BLaER1 treated with 17β-estradiol and CSF1 and Interleukin-3, amounts not matched to agents 10 nM and 100 nM (cell line): ENCODE results near the gene DBNDD1.

Experiments used
- H3K27ac ChIP-seq, 11 experiments: shearing (Covaris generic); formaldehyde crosslinking; 2 replicates each; pipeline ENCODE4 v1.8.1; 2022
- H3K27me3 ChIP-seq, 11 experiments: shearing (Covaris generic); formaldehyde crosslinking; 2 replicates each; pipeline ENCODE4 v1.8.1; 2022
- H3K36me3 ChIP-seq, 11 experiments: shearing (Covaris generic); formaldehyde crosslinking; 2 replicates each; pipeline ENCODE4 v1.8.1; 2022
- H3K4me1 ChIP-seq, 10 experiments: shearing (Covaris generic); formaldehyde crosslinking; 2 replicates each; pipeline ENCODE4 v1.8.1; 2022
- H3K4me2 ChIP-seq, 11 experiments: shearing (Covaris generic); formaldehyde crosslinking; 2 replicates each; pipeline ENCODE4 v1.8.1; 2022
- H3K4me3 ChIP-seq, 10 experiments: shearing (Covaris generic); formaldehyde crosslinking; 2 replicates each; pipeline ENCODE4 v1.8.1; 2022
- H3K9ac ChIP-seq, 11 experiments: shearing (Covaris generic); formaldehyde crosslinking; 2 replicates each; pipeline ENCODE4 v1.8.1; 2022
- H3K9me3 ChIP-seq, 11 experiments: shearing (Covaris generic); formaldehyde crosslinking; replicated peaks in 1 of 11; 2 replicates each; pipeline ENCODE4 v1.8.1; 2022
- H4K20me1 ChIP-seq, 11 experiments: shearing (Covaris generic); formaldehyde crosslinking; 2 replicates each; pipeline ENCODE4 v1.8.1; 2022
- Cebpa-rat ChIP-seq, 11 experiments: shearing (Covaris generic); IDR thresholded peaks; 2 replicates each; pipeline ENCODE4 v1.8.1; 2022

The DBNDD1 gene

GRCh38 chr16:89994389-89994720 is 24.9 kb downstream of the DBNDD1 start:
- no peaks in the 10 kb centered on the region for H3K4me1 ChIP-seq
- peaks cover 58 to 97% (median 84%) of the 10 kb centered on the region in 11 experiments for H3K36me3 ChIP-seq
- H3K4me2 ChIP-seq, result no peak overlapping the region
- TF ChIP-seq Cebpa-rat (IDR thresholded peaks at IDR 0.05), result no peak
- no peaks in the 10 kb centered on the region for H3K27me3 ChIP-seq
- peaks cover 6 to 51% (median 25%) of the 10 kb centered on the region in 11 experiments; a peak in 21 of 22 replicates for H3K9me3 ChIP-seq
- peak overlapping the region in 10 of 11 experiments; percentile 63 to 94 (median 80); a peak in 21 of 22 replicates for H3K27ac ChIP-seq
- peak overlapping the region in 2 of 10 experiments; percentile 35 to 38; a peak in 2 of 20 replicates for H3K4me3 ChIP-seq
- peaks cover 0 to 45% (median 17%) of the 10 kb centered on the region in 11 experiments; a peak in 14 of 22 replicates for H4K20me1 ChIP-seq
- H3K9ac ChIP-seq, result peak overlapping the region in 7 of 11 experiments; percentile 7 to 82 (median 48); a peak in 9 of 22 replicates

DNA sequence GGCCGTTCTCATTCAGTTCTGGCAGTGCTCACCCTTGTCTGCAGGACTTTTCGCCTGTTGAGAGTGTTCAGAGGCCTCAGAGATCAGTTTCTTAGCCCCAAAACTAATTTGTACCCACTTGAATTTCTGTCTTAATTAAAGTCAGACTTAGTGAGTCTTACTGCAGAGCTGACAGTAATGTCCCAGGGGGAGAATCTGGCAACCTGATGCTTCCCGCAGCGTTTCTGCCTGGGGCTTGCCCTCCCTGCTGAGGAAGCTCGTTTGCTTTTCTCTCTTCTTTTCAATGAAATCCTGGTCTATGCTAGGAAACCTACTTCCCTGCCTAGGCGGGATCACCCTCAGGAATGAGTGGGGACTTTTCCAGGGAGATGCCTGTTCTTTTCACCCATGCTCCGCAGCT is 25.3 kb downstream of the DBNDD1 start:
- H3K36me3 ChIP-seq, result peaks cover 58 to 97% (median 85%) of the 10 kb centered on the region in 11 experiments
- H3K9ac ChIP-seq, result peak overlapping the region in 2 of 11 experiments; percentile 78 to 82; a peak in 5 of 22 replicates
- H3K9me3 ChIP-seq, result peaks cover 6 to 51% (median 25%) of the 10 kb centered on the region in 11 experiments; a peak in 21 of 22 replicates

GRCh38 chr16:89993377-89993776 is 25.9 kb downstream of the DBNDD1 start:
- H3K9me3 ChIP-seq, result peaks cover 6 to 51% (median 25%) of the 10 kb centered on the region in 11 experiments; a peak in 21 of 22 replicates
- H3K4me2 ChIP-seq, result no peak overlapping the region
- peak overlapping the region in 3 of 11 experiments; percentile 85 to 94 (median 92); a peak in 3 of 22 replicates for H3K27ac ChIP-seq
- H3K9ac ChIP-seq, result 0 out of 22 replicates have a peak overlapping the region, but pooled peaks of 1 of the 11 experiments have one; percentile 14
- peaks cover 62 to 97% (median 90%) of the 10 kb centered on the region in 11 experiments for H3K36me3 ChIP-seq
- H3K4me1 ChIP-seq, result no peaks in the 10 kb centered on the region
- H3K4me3 ChIP-seq, result peak overlapping the region in 1 of 10 experiments; percentile 38; a peak in 2 of 20 replicates
- H3K27me3 ChIP-seq, result no peaks in the 10 kb centered on the region
- H4K20me1 ChIP-seq, result peaks cover 0 to 42% (median 19%) of the 10 kb centered on the region in 11 experiments; a peak in 11 of 22 replicates
- no peak for TF ChIP-seq Cebpa-rat (IDR thresholded peaks at IDR 0.05)

More for the DNA sequence above, 25.3 kb downstream of the DBNDD1 start:
- H3K4me1 ChIP-seq, result no peaks in the 10 kb centered on the region
- H3K27ac ChIP-seq, result peak overlapping the region in 9 of 11 experiments; percentile 63 to 94 (median 81); a peak in 18 of 22 replicates
- peak overlapping the region in 2 of 10 experiments; percentile 35 to 38; a peak in 2 of 20 replicates for H3K4me3 ChIP-seq
- H3K4me2 ChIP-seq, result no peak overlapping the region
- no peak for TF ChIP-seq Cebpa-rat (IDR thresholded peaks at IDR 0.05)
- H3K27me3 ChIP-seq, result no peaks in the 10 kb centered on the region
- peaks cover 0 to 42% (median 17%) of the 10 kb centered on the region in 11 experiments; a peak in 14 of 22 replicates for H4K20me1 ChIP-seq

DNA sequence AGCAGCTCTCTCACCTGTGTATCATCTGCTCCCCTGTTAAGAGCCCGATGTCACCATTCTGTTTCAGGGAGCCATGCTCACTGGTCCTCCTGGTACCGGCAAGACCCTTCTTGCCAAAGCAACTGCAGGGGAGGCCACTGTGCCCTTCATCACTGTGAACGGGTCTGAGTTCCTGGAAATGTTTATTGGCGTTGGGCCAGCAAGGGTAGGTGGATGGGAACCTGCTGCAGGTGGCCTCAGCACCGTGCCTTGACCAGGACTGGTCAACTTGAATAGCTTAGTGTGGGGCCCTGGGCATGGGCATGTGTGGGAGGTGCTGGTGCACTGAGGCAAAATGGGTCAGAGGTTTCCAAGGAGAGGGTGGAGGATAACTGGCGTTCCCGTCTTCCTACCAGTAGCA is 28.5 kb downstream of the DBNDD1 start:
- Histone ChIP-seq H3K4me3 (no peak overlapping the region), H3K4me1 (peaks cover 7 to 15% (median 13%) of the 10 kb centered on the region in 10 experiments; a peak in 18 of 20 replicates), H3K9me3 (peaks cover 6 to 35% (median 19%) of the 10 kb centered on the region in 11 experiments; a peak in 21 of 22 replicates), H3K27me3 (no peaks in the 10 kb centered on the region), H3K36me3 (peaks cover 76 to 97% (median 88%) of the 10 kb centered on the region in 11 experiments), H4K20me1 (peaks cover 0 to 32% (median 12%) of the 10 kb centered on the region in 11 experiments; a peak in 10 of 22 replicates), H3K4me2 (no peak overlapping the region), H3K9ac (no peak overlapping the region), H3K27ac (no peak overlapping the region)
- no peak for TF ChIP-seq Cebpa-rat (IDR thresholded peaks at IDR 0.05)

DNA sequence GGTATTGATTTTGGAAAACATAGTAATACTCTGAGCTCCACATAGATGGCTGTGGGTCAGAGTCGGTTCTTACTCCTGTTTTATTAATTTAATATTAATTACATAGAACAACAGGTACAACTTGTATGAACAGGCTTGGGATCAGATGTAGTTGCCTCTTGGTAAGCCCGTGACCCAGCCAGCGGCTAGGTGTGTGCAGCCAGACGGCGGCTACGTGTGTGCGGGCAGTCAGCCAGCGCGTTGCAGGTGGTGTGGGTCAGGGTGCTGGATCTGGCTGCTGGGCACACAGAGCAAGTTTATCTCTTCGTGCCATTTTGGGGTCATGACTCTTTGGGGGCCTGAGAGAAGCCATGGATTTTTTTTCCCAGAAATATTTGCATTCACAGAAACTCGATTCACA is 30.3 kb downstream of the DBNDD1 start:
- H3K27me3 ChIP-seq, result no peaks in the 10 kb centered on the region
- TF ChIP-seq Cebpa-rat (IDR thresholded peaks at IDR 0.05), result no peak
- H3K9me3 ChIP-seq, result peaks cover 0 to 16% (median under 1%) of the 10 kb centered on the region in 11 experiments; a peak in 10 of 22 replicates
- H3K9ac ChIP-seq, result no peak overlapping the region
- H3K4me1 ChIP-seq, result peaks cover 7 to 15% (median 13%) of the 10 kb centered on the region in 10 experiments; a peak in 18 of 20 replicates
- H4K20me1 ChIP-seq, result peaks cover 0 to 35% (median 15%) of the 10 kb centered on the region in 11 experiments; a peak in 10 of 22 replicates
- H3K27ac ChIP-seq, result no peak overlapping the region
- no peak overlapping the region for H3K4me3 ChIP-seq
- H3K4me2 ChIP-seq, result no peak overlapping the region
- peaks cover 81 to 95% (median 89%) of the 10 kb centered on the region in 11 experiments for H3K36me3 ChIP-seq

DNA sequence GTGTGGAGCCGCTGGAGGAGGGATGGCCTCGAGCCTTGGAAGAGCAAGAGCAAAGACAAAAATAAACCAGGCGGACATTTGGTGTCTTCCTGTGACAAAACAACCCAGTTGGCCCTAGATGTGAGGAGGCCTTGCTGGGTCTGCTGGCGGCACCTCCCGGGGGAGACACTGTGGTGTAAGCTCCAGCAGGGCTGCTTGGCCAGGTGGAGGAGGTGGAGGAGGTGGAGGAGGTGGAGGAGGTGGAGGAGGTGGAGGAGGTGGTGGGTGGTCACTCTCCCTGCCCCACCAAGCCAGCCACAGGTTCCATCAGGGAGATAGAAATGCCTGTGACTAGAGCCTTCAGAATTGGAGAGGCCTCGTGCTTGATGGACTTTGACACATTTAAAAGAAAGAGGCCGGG is 32.1 kb downstream of the DBNDD1 start:
- peak overlapping the region in 10 of 11 experiments; percentile 8 to 64 (median 46); a peak in 15 of 22 replicates for H3K4me2 ChIP-seq
- H3K4me3 ChIP-seq, result no peak overlapping the region
- no peaks in the 10 kb centered on the region for H3K9me3 ChIP-seq
- H3K36me3 ChIP-seq, result peaks cover 81 to 95% (median 90%) of the 10 kb centered on the region in 11 experiments
- no peak for TF ChIP-seq Cebpa-rat (IDR thresholded peaks at IDR 0.05)
- H3K27me3 ChIP-seq, result no peaks in the 10 kb centered on the region
- H4K20me1 ChIP-seq, result peaks cover 0 to 44% (median 19%) of the 10 kb centered on the region in 11 experiments; a peak in 12 of 22 replicates
- H3K4me1 ChIP-seq, result peaks cover 7 to 15% (median 13%) of the 10 kb centered on the region in 10 experiments; a peak in 18 of 20 replicates
- peak overlapping the region in 9 of 11 experiments; percentile 0 to 56 (median 35); a peak in 6 of 22 replicates for H3K9ac ChIP-seq
- H3K27ac ChIP-seq, result peak overlapping the region in 5 of 11 experiments; percentile 14 to 48 (median 40); a peak in 6 of 22 replicates

GRCh38 chr16:89986600-89986999 is 32.7 kb downstream of the DBNDD1 start:
- no peak overlapping the region for H3K4me3 ChIP-seq
- peak overlapping the region in 5 of 11 experiments; percentile 14 to 48 (median 40); a peak in 6 of 22 replicates for H3K27ac ChIP-seq
- H3K27me3 ChIP-seq, result no peaks in the 10 kb centered on the region
- H3K4me2 ChIP-seq, result peak overlapping the region in 10 of 11 experiments; percentile 21 to 64 (median 46); a peak in 19 of 22 replicates
- peak overlapping the region in 9 of 11 experiments; percentile 0 to 56 (median 35); a peak in 7 of 22 replicates for H3K9ac ChIP-seq
- H3K36me3 ChIP-seq, result peaks cover 81 to 95% (median 90%) of the 10 kb centered on the region in 11 experiments
- H3K4me1 ChIP-seq, result peaks cover 7 to 15% (median 13%) of the 10 kb centered on the region in 10 experiments; a peak in 18 of 20 replicates
- H4K20me1 ChIP-seq, result peaks cover 0 to 44% (median 20%) of the 10 kb centered on the region in 11 experiments; a peak in 11 of 22 replicates
- no peak for TF ChIP-seq Cebpa-rat (IDR thresholded peaks at IDR 0.05)
- H3K9me3 ChIP-seq, result no peaks in the 10 kb centered on the region

DNA sequence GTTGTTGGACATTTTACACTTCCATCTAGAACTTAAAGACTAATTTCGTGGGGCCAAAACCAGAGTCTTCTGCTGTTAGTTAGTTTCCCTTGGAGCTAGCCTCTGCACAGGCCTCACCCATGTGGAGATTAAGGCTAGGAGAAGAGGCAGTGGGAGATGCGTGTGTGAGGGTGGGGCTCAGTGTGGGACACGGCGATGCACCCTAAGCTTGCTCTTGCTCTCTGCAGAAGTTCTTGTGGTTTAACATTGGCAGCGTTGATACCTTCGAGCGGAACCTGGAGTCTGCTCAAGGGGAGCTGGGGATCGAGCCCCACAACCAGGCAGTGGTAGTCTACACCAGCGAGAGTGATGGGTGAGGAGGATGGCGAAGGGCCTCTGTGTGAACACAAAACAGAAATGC is 34.0 kb downstream of the DBNDD1 start:
- Histone ChIP-seq H3K9ac (peak overlapping the region in 1 of 11 experiments; percentile 18; a peak in 1 of 22 replicates), H3K36me3 (peaks cover 81 to 95% (median 90%) of the 10 kb centered on the region in 11 experiments), H3K4me2 (no peak overlapping the region), H4K20me1 (peaks cover 0 to 46% (median 17%) of the 10 kb centered on the region in 11 experiments; a peak in 13 of 22 replicates), H3K4me1 (peaks cover 7 to 15% (median 13%) of the 10 kb centered on the region in 10 experiments; a peak in 18 of 20 replicates), H3K27ac (no peak overlapping the region), H3K27me3 (no peaks in the 10 kb centered on the region), H3K9me3 (no peaks in the 10 kb centered on the region), H3K4me3 (no peak overlapping the region)
- no peak for TF ChIP-seq Cebpa-rat (IDR thresholded peaks at IDR 0.05)

DNA sequence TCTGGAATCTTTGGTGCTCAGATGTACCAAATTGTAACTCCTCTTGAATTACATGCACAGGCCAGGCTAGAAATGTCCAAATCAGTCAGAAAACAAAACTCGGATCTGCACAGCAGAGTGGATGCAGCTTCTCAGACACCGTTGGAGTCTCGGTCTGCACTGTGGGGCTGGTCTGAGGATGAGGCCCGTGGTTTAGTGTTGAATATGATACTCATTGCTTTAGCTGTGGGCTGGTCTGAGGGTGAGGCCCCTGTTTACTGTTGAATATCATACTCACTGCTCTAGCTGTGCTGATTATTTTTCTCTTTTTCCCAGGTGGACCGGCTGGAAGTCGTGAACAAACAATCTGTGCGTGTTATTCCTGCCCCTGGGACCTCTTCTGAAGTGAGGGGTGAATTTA is 35.0 kb downstream of the DBNDD1 start:
- TF ChIP-seq Cebpa-rat (IDR thresholded peaks at IDR 0.05), result no peak
- Histone ChIP-seq H3K9ac (peak overlapping the region in 2 of 11 experiments; percentile 12 to 13; a peak in 1 of 22 replicates), H3K4me3 (no peak overlapping the region), H3K27me3 (no peaks in the 10 kb centered on the region), H3K4me2 (no peak overlapping the region), H3K4me1 (peaks cover 7 to 15% (median 13%) of the 10 kb centered on the region in 10 experiments; a peak in 18 of 20 replicates), H3K9me3 (no peaks in the 10 kb centered on the region), H3K36me3 (peaks cover 87 to 98% (median 95%) of the 10 kb centered on the region in 11 experiments), H3K27ac (no peak overlapping the region), H4K20me1 (peaks cover 0 to 54% (median 21%) of the 10 kb centered on the region in 11 experiments; a peak in 14 of 22 replicates)
